ENCODE data around the gene MAEL. TPM values are rescaled to one million over a fixed set of nuclear protein-coding genes. Genes with fewer than 3 reads are reported as not detected.

The MAEL gene
- total RNA-seq, 4 donors from 2014 or later = not detected

DNA sequence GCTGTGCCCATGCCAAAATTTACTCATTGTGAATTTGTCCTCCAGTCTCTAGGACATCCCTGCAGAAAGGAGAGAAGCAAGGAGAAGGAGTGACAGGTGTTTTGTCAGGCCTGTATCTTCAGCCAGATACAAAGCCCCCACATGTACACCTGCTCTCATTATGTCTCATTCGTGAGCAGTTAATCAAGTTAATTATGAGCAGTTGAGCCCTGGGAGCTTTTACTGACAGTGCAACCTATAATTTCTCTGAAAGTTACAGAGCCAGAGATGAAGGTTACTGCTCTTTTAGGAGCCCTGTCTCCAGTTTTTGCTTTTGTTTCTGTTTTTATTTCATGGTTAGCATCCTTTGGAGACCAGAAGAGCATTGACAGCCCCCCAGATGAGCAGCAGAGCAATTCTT, 8.7 kb upstream of the MAEL start:
- TF ChIP-seq EP300 (IDR thresholded peaks at IDR 0.05) = no peak
- no peak for TF ChIP-seq POLR2A (IDR thresholded peaks at IDR 0.05)
- TF ChIP-seq, protein P1, sequence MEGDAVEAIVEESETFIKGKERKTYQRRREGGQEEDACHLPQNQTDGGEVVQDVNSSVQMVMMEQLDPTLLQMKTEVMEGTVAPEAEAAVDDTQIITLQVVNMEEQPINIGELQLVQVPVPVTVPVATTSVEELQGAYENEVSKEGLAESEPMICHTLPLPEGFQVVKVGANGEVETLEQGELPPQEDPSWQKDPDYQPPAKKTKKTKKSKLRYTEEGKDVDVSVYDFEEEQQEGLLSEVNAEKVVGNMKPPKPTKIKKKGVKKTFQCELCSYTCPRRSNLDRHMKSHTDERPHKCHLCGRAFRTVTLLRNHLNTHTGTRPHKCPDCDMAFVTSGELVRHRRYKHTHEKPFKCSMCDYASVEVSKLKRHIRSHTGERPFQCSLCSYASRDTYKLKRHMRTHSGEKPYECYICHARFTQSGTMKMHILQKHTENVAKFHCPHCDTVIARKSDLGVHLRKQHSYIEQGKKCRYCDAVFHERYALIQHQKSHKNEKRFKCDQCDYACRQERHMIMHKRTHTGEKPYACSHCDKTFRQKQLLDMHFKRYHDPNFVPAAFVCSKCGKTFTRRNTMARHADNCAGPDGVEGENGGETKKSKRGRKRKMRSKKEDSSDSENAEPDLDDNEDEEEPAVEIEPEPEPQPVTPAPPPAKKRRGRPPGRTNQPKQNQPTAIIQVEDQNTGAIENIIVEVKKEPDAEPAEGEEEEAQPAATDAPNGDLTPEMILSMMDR (IDR thresholded peaks at IDR 0.05) = no peak
- TF ChIP-seq POLR2AphosphoS5 (IDR thresholded peaks at IDR 0.05) = no peak

DNA sequence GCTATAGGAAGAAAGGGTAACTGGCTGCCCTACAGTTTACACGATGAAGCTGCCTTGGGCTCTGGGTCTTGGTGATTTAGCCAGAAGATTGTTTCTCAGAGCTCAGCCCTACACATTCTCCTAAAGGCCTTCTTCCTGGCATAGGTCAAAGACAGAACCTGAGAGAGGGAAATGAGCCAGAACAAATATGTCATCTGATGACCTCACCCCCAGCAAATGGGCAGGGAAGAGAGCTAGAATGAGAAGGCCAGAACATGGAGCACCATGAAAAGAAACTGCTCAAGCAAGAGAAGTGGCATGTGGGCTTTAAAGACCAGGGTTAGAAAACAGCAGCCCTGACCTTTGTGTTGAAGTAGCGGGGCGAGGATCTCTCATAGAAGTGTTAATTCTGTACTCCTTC, 8.3 kb upstream of the MAEL start:
- no peak for TF ChIP-seq EP300 (IDR thresholded peaks at IDR 0.05)
- no peak for TF ChIP-seq POLR2A (IDR thresholded peaks at IDR 0.05)
- TF ChIP-seq, protein P1 (IDR thresholded peaks at IDR 0.05) = no peak
- no peak for TF ChIP-seq POLR2AphosphoS5 (IDR thresholded peaks at IDR 0.05)
- Histone ChIP-seq H3K27ac (no peak overlapping the region), H3K9me3 (no peaks in the 10 kb centered on the region), H3K36me3 (no peaks in the 10 kb centered on the region), H3K4me1 (peaks cover 5% of the 10 kb centered on the region), H3K4me3 (no peak overlapping the region), H3K27me3 (no peaks in the 10 kb centered on the region)
- 79% methylated on average over 3 of the region's 3 CpGs for WGBS
- no peak for DNase-seq (ENCODE audit: low spot score in 2 of 2)

More for the DNA sequence above, 8.7 kb upstream of the MAEL start:
- no peak overlapping the region for H3K4me3 ChIP-seq
- no peak for DNase-seq (ENCODE audit: low spot score in 2 of 2)
- H3K9me3 ChIP-seq = no peaks in the 10 kb centered on the region
- H3K4me1 ChIP-seq = peaks cover 6% of the 10 kb centered on the region
- H3K27me3 ChIP-seq = no peaks in the 10 kb centered on the region
- no peaks in the 10 kb centered on the region for H3K36me3 ChIP-seq
- no peak overlapping the region for H3K27ac ChIP-seq
- 76% methylated on average over 1 of the region's 1 CpG for WGBS

DNA sequence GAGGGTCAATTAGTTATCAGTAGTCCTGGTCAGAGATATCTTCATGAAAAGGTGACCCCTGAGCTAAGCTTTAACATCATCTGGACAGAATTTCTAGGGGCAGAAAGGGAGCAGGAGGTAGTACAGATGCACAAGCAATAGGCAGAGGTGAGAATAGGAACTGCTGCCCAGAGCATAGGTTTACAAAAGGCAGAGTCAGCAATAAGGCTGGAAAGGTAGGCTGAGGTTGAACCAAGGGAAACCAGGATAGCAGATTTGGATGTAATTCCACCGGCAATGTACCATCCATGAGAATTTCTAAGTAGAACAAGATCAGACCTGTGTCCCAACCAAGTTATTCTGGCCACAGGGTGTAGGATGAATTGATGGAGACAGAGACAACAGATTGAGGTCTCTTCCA, 7.5 kb upstream of the MAEL start:
- Histone ChIP-seq H3K27ac (no peak overlapping the region), H3K4me3 (no peak overlapping the region), H3K27me3 (no peaks in the 10 kb centered on the region), H3K36me3 (no peaks in the 10 kb centered on the region), H3K9me3 (no peaks in the 10 kb centered on the region), H3K4me1 (no peaks in the 10 kb centered on the region)
- DNase-seq (ENCODE audit: low spot score in 2 of 2) = no peak
- TF ChIP-seq, protein P1 (IDR thresholded peaks at IDR 0.05) = no peak
- TF ChIP-seq EP300 (IDR thresholded peaks at IDR 0.05) (no peak), POLR2AphosphoS5 (IDR thresholded peaks at IDR 0.05) (no peak), POLR2A (IDR thresholded peaks at IDR 0.05) (no peak)
- WGBS = 73% methylated on average over 1 of the region's 1 CpG

DNA sequence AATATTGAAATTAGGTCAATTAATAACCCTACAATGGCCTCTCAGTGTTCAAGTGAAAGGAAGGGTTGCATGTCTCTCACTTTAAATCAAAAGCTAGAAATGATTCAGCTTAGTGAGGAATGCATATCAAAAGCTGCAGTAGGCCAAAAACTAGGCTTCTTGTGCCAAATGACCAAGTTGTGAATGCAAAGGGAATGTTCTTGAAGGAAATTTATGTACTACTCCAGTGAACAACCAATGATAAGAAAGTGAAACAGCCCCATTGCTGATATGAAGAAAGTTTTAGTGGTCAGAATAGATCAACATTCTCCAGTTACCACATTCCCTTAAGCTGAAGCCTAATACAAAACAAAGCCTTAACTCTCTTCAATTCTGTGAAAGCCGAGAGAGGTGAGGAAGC, 10.0 kb downstream of the MAEL start:
- no peak for DNase-seq (ENCODE audit: low spot score in 2 of 2)
- Histone ChIP-seq H3K27ac (no peak overlapping the region), H3K4me3 (no peak overlapping the region), H3K36me3 (no peaks in the 10 kb centered on the region), H3K9me3 (peaks cover 5% of the 10 kb centered on the region), H3K4me1 (no peaks in the 10 kb centered on the region), H3K27me3 (no peaks in the 10 kb centered on the region)
- no peak for TF ChIP-seq EP300 (IDR thresholded peaks at IDR 0.05)
- no peak for TF ChIP-seq POLR2A (IDR thresholded peaks at IDR 0.05)
- TF ChIP-seq, protein P1 (IDR thresholded peaks at IDR 0.05) = no peak
- no peak for TF ChIP-seq POLR2AphosphoS5 (IDR thresholded peaks at IDR 0.05)
- WGBS = 94% methylated on average over 1 of the region's 1 CpG

DNA sequence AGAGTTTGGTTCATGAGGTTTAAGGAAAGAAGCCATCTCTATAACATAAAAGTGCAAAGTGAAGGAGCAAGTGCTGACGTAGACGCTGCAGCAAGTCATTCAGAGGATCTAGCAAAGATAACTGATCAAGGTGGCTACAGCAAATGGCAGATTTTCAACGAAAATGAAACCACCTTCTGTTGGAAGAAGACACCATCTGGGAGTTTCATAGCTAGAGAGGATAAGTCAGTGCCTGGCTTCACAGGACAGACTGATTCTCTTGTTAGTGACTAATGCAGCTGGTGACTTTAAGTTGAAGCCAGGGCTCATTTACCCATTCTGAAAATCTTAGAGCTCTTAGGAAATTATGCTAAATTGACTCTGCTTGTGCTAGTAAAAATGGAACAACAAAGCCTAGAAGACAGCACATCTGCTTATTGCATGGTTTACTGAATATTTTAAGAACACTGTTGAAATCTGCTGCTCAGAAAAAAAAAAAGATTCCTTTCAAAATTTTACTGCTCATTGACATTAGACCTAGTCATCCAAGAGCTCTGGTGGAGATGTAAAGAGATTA, 10.5 kb downstream of the MAEL start:
- Histone ChIP-seq H3K27ac (no peak overlapping the region), H3K9me3 (peaks cover 5% of the 10 kb centered on the region), H3K4me1 (no peaks in the 10 kb centered on the region), H3K27me3 (no peaks in the 10 kb centered on the region), H3K4me3 (no peak overlapping the region), H3K36me3 (no peaks in the 10 kb centered on the region)
- WGBS = 81% methylated on average over 3 of the region's 3 CpGs
- no peak for DNase-seq (ENCODE audit: low spot score in 2 of 2)
- TF ChIP-seq EP300 (IDR thresholded peaks at IDR 0.05) (no peak), POLR2AphosphoS5 (IDR thresholded peaks at IDR 0.05) (no peak), POLR2A (IDR thresholded peaks at IDR 0.05) (no peak)
- TF ChIP-seq, protein P1 (IDR thresholded peaks at IDR 0.05) = no peak

Measured in suprapubic skin (tissue), 4 donors.